ENCODE measurements around the gene SMARCAD1.

- TF ChIP-seq CTCF (IDR thresholded peaks at IDR 0.05) (no peak), POLR2A (IDR thresholded peaks at IDR 0.05) (no peak)
Measured at GRCh38 chr4:94271248-94271647, 63.6 kb downstream of the SMARCAD1 start.

Measured in Peyer's patch (tissue), 4 donors.